Lower lobe of right lung (tissue), 2 donors: ENCODE measurements around the gene AK9. TPM values are rescaled to one million over a fixed set of nuclear protein-coding genes. Genes with fewer than 3 reads are reported as not detected.

Experiments
- ATAC-seq, 2 donors: fragments of 200-7000 bp; cut with Tn5 transposase; one replicate each; pipeline ENCODE4 v1.9.1; 2020 to 2022; ENCODE audit warnings: mild to moderate bottlenecking in 2 of 2, moderate library complexity in 2 of 2
- DNase-seq: peaks from one replicate; pipeline ENCODE4 v3.0.0-alpha.2; 2020
- H3K27ac ChIP-seq: fragments of 200-600 bp; one replicate; pipeline ENCODE4 v1.8.0; 2022
- H3K27me3 ChIP-seq: fragments of 200-600 bp; one replicate; pipeline ENCODE4 v1.8.0; 2022; ENCODE audit warnings: low read depth
- H3K36me3 ChIP-seq: fragments of 200-600 bp; one replicate; pipeline ENCODE4 v1.8.0; 2022; ENCODE audit warnings: mild to moderate bottlenecking
- H3K4me1 ChIP-seq: fragments of 200-600 bp; one replicate; pipeline ENCODE4 v1.8.0; 2022
- H3K4me3 ChIP-seq: fragments of 200-600 bp; one replicate; pipeline ENCODE4 v1.8.0; 2022; ENCODE audit warnings: mild to moderate bottlenecking
- H3K9me3 ChIP-seq: fragments of 200-600 bp; one replicate; pipeline ENCODE4 v1.8.0; 2022
- intact Hi-C: fragments of 100-400 bp; cut with DNase I; formaldehyde crosslinking; loops from one replicate; pipeline ENCODE4 v1.11.0; 2022
- total RNA-seq: library from RNA; stranded (reverse); fragmentation: NEBNext Ultra II Directional; extraction: Animal tissue kit (Norgen Biotek cat#: 25700); gene quantifications from one replicate; pipeline ENCODE4 v1.2.1, GENCODE V29; 2021
- TF ChIP-seq, protein P1 (sequence below): fragments of 200-600 bp; IDR thresholded peaks from one replicate; pipeline ENCODE4 v1.8.0; 2022; ENCODE audit warnings: antibody characterized with exemption, mild to moderate bottlenecking
- donor health status: DM: no; HTN: yes; CAD: no; lungs with severe emphysema.

AK9 gene
- total RNA-seq, 1 donor from 2014 or later, result 13.9 TPM

DNA sequence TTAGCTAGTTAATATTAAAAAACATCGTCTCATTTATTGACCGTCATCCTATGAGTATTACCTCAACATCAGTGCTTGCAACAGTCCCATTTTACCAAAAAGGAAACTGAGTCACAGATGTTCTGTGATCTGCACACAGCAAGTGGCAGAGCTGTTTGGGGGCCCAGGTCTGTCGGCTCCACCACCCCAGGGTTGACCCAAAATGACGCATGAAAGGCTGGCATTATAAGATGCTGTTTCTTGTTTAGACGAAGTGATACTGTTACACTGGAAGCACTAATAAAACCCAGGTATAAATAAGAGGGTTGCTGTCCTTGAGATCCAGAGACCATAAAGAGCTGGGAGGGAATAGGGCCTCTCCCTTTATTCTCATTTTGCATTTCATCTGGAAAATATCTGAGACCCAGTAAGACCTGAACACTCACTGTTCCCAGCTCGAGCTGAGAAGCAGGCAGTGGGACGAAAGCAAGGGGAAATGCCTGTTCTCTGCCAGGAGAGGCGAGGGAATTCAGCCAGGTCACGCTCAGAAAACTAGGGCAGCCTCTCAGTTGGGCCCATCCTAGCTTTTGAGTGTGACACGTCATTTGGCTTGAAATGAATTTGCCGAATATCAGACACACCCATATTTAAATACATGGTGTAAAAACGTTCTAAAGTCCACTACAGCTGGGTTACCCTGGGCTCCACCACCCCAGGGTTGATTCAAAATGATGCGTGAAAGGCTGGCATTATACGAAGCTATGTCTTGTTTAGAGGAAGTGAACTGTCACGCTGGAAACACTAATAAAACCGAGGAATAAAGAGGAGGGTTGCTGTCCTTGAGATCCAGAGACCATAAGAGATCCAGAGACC, 234.1 kb downstream of the AK9 start:
- ATAC-seq (peak; percentile 23 to 62), DNase-seq (peak; percentile 69)
- Histone ChIP-seq H3K36me3 (peaks cover 20% of the 10 kb centered on the region), H3K9me3 (no peaks in the 10 kb centered on the region), H3K4me1 (peaks cover 53% of the 10 kb centered on the region), H3K27ac (peak overlapping the region; percentile 89), H3K4me3 (peak overlapping the region; percentile 86), H3K27me3 (no peaks in the 10 kb centered on the region)
- intact Hi-C loops, result no loop called here
- TF ChIP-seq, protein P1, sequence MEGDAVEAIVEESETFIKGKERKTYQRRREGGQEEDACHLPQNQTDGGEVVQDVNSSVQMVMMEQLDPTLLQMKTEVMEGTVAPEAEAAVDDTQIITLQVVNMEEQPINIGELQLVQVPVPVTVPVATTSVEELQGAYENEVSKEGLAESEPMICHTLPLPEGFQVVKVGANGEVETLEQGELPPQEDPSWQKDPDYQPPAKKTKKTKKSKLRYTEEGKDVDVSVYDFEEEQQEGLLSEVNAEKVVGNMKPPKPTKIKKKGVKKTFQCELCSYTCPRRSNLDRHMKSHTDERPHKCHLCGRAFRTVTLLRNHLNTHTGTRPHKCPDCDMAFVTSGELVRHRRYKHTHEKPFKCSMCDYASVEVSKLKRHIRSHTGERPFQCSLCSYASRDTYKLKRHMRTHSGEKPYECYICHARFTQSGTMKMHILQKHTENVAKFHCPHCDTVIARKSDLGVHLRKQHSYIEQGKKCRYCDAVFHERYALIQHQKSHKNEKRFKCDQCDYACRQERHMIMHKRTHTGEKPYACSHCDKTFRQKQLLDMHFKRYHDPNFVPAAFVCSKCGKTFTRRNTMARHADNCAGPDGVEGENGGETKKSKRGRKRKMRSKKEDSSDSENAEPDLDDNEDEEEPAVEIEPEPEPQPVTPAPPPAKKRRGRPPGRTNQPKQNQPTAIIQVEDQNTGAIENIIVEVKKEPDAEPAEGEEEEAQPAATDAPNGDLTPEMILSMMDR, result no peak

DNA sequence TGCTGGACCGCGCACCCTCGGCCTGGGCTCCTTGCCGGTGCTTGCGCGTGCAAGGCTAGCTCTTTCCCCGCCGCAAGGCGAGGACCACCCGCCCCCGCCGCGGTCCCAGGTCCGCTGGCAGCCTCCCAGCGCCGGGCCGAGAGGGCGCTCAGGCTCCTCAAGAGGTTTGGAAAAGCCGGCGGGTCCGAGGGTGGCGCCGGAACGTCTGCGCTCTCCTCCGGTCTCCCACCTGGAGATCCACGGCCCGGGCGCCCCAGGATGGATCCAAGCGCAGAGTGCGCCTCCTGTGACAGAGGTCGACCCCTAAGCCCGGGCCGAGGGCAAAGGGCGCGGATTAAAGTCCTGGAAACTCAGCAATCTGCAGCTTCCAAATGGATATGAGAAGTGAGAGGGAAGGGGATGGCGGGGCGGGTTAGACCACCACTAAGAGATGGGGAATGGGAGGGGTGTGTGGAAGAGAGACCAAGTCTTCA, 234.9 kb downstream of the AK9 start:
- DNase-seq (no peak), ATAC-seq (peak; percentile 36 to 42)
- H3K4me1 ChIP-seq, result peaks cover 53% of the 10 kb centered on the region
- peak overlapping the region; percentile 86 for H3K4me3 ChIP-seq
- TF ChIP-seq, protein P1, result peak; percentile 4
- peak overlapping the region; percentile 89 for H3K27ac ChIP-seq
- intact Hi-C loops, result no loop called here
- no peaks in the 10 kb centered on the region for H3K9me3 ChIP-seq
- peaks cover 23% of the 10 kb centered on the region for H3K36me3 ChIP-seq
- no peaks in the 10 kb centered on the region for H3K27me3 ChIP-seq

DNA sequence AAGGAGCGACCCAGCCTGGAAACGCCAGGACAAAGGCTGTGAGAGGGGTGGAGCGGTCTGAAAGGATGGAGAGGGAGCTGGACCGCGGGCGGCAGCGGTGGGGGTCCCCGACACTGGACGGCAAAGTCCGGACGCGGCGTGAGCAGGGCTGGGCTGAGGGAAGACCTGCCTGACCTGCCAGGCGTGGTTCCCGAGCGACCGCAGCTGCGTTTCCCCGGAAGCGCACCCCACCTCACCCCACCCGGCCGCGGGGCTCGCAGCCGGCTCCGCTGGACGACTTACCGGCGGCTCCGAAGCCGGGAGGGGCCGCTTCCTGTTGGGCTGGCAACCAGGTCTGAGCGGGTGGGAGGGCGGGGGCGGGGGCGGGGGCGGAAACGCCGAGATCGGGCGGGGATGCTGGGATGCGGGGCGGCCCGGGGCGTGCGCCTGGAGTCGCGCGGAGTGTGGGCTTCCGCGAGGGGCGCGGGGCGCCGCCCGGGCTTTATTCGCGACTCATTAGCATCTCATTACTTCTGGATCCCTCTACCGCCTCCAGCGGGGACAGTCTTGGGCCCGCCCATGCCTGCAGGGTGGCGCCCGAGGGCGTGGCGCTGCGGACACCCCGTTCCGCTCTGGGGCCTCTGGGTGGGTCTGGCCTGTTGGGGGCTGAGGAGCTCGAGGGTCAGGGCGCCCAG, 235.4 kb downstream of the AK9 start, which contains the start of gene MICAL1:
MICAL1 (minus strand) TSS at position 336 of the 674 bp plus-strand sequence. CDS start 1,576 bp downstream, outside the sequence.
- Histone ChIP-seq H3K27ac (peak within 1 kb of the TSS; percentile 89), H3K36me3 (peaks cover 26% of the 10 kb centered on the region), H3K9me3 (no peaks in the 10 kb centered on the region), H3K4me1 (peaks cover 53% of the 10 kb centered on the region), H3K27me3 (no peaks in the 10 kb centered on the region), H3K4me3 (peak within 1 kb of the TSS; percentile 86)
- peak; percentile 91 for DNase-seq
- peak; percentile 87 to 89 for ATAC-seq
- intact Hi-C loops, result no loop called here
- TF ChIP-seq, protein P1, result peak; percentile 35

DNA sequence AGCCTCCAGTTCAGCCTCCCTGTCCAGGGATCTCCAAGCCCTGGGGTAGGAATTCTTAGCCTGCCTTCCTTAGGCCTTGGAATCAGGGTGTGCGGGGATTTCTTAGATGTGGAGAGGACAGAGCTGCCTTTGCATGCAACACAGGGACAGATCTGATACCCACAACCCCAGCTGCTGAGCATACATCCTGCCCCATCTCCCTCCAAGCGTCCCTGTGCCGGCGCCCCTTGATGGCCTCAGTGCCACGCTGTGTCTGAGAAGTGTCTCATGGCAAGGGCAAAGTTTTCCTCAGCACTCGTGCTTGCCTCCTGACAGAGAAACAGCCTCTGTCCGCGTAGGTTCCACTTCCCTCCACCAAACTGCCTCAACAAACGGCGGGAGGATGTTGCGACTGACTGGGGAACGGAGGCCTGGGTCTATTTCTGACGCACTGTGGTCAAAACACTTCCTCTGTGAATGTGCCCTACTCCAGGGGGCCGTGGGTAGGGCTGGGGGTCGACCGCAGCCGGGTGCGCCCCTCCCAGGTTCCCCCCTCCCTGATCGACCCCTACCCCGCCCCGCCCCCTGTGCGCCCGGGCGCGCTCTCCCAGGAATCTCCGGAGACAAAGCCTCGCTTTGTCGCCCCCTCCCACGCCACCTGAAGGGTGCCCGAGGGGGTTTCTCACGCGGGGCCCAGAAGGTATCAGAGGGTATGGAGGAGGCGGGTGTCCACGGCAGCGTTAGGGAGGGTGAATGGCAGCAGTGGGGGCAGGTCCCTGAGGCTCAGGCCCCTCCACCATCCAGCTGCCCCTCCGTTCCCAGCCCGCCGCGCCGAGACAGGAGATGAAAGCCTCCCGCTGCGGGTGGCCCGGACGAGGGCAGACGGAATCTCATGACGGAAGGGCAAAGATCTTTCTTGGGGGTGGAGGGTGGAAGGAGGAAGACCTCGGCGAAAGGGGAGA, 236.2 kb downstream of the AK9 start:
- Histone ChIP-seq H3K27me3 (no peaks in the 10 kb centered on the region), H3K9me3 (no peaks in the 10 kb centered on the region), H3K27ac (peak overlapping the region; percentile 89), H3K4me1 (peaks cover 49% of the 10 kb centered on the region), H3K4me3 (peak overlapping the region; percentile 86), H3K36me3 (peaks cover 29% of the 10 kb centered on the region)
- intact Hi-C loops, result no loop called here
- TF ChIP-seq, protein P1, result no peak
- ATAC-seq, result peak; percentile 17 to 49
- peak; percentile 76 for DNase-seq
